ENCODE measurements around the gene FDX1.

The FDX1 gene

GRCh38 chr11:110446061-110446460, 16.3 kb downstream of the FDX1 start:
- no peaks in the 10 kb centered on the region for H3K27me3 Mint-ChIP-seq
- H3K9me3 Mint-ChIP-seq = no peaks in the 10 kb centered on the region
- H3K27ac Mint-ChIP-seq = no peak overlapping the region
- peaks cover 11% of the 10 kb centered on the region for H3K36me3 Mint-ChIP-seq
- H3K4me1 Mint-ChIP-seq = peaks cover 31% of the 10 kb centered on the region
- no peak overlapping the region for H3K4me3 Mint-ChIP-seq

GRCh38 chr11:110446594-110446993, 16.8 kb downstream of the FDX1 start:
- Mint-ChIP-seq H3K27ac (no peak overlapping the region), H3K9me3 (no peaks in the 10 kb centered on the region), H3K36me3 (peaks cover 6% of the 10 kb centered on the region), H3K4me3 (no peak overlapping the region), H3K4me1 (peaks cover 31% of the 10 kb centered on the region), H3K27me3 (no peaks in the 10 kb centered on the region)

- no peak overlapping the region for H3K27ac Mint-ChIP-seq
- no peaks in the 10 kb centered on the region for H3K9me3 Mint-ChIP-seq
- H3K4me3 Mint-ChIP-seq = no peak overlapping the region
- peaks cover 6% of the 10 kb centered on the region for H3K36me3 Mint-ChIP-seq
- H3K27me3 Mint-ChIP-seq = no peaks in the 10 kb centered on the region
- peaks cover 35% of the 10 kb centered on the region for H3K4me1 Mint-ChIP-seq
Measured at GRCh38 chr11:110447343-110447742, 17.6 kb downstream of the FDX1 start.

GRCh38 chr11:110447897-110448745, 18.4 kb downstream of the FDX1 start:
- Mint-ChIP-seq H3K27me3 (no peaks in the 10 kb centered on the region), H3K36me3 (peaks cover 3% of the 10 kb centered on the region), H3K4me1 (peaks cover 32% of the 10 kb centered on the region), H3K9me3 (no peaks in the 10 kb centered on the region), H3K27ac (no peak overlapping the region), H3K4me3 (no peak overlapping the region)

- Mint-ChIP-seq H3K4me1 (peaks cover 33% of the 10 kb centered on the region), H3K4me3 (no peak overlapping the region), H3K27ac (no peak overlapping the region), H3K9me3 (no peaks in the 10 kb centered on the region), H3K36me3 (no peaks in the 10 kb centered on the region), H3K27me3 (no peaks in the 10 kb centered on the region)
Measured at GRCh38 chr11:110450246-110450645, 20.5 kb downstream of the FDX1 start.

- Mint-ChIP-seq H3K27ac (no peak overlapping the region), H3K4me3 (no peak overlapping the region), H3K36me3 (peaks cover 2% of the 10 kb centered on the region), H3K27me3 (no peaks in the 10 kb centered on the region), H3K9me3 (no peaks in the 10 kb centered on the region), H3K4me1 (peaks cover 35% of the 10 kb centered on the region)
Measured at GRCh38 chr11:110452720-110453119, 23.0 kb downstream of the FDX1 start.

- Mint-ChIP-seq H3K27ac (no peak overlapping the region), H3K9me3 (no peaks in the 10 kb centered on the region), H3K4me1 (peaks cover 31% of the 10 kb centered on the region), H3K27me3 (no peaks in the 10 kb centered on the region), H3K36me3 (peaks cover 9% of the 10 kb centered on the region), H3K4me3 (no peak overlapping the region)
Measured at GRCh38 chr11:110453684-110454354, 24.1 kb downstream of the FDX1 start.

- Mint-ChIP-seq H3K27ac (no peak overlapping the region), H3K4me1 (peaks cover 31% of the 10 kb centered on the region), H3K4me3 (no peak overlapping the region), H3K36me3 (peaks cover 9% of the 10 kb centered on the region), H3K9me3 (no peaks in the 10 kb centered on the region), H3K27me3 (no peaks in the 10 kb centered on the region)
Measured at GRCh38 chr11:110454609-110455008, 24.9 kb downstream of the FDX1 start.

- no peak overlapping the region for H3K27ac Mint-ChIP-seq
- no peaks in the 10 kb centered on the region for H3K9me3 Mint-ChIP-seq
- peaks cover 12% of the 10 kb centered on the region for H3K36me3 Mint-ChIP-seq
- no peaks in the 10 kb centered on the region for H3K27me3 Mint-ChIP-seq
- peaks cover 31% of the 10 kb centered on the region for H3K4me1 Mint-ChIP-seq
- H3K4me3 Mint-ChIP-seq = no peak overlapping the region
Measured at GRCh38 chr11:110455718-110456117, 26.0 kb downstream of the FDX1 start.

- Mint-ChIP-seq H3K36me3 (peaks cover 8% of the 10 kb centered on the region), H3K27ac (no peak overlapping the region), H3K27me3 (no peaks in the 10 kb centered on the region), H3K4me1 (no peaks in the 10 kb centered on the region), H3K4me3 (no peak overlapping the region), H3K9me3 (no peaks in the 10 kb centered on the region)
Measured at GRCh38 chr11:110463153-110463552, 33.4 kb downstream of the FDX1 start.

GRCh38 chr11:110465231-110465630, 35.5 kb downstream of the FDX1 start:
- no peak overlapping the region for H3K4me3 Mint-ChIP-seq
- peaks cover 5% of the 10 kb centered on the region for H3K36me3 Mint-ChIP-seq
- H3K27ac Mint-ChIP-seq = no peak overlapping the region
- H3K9me3 Mint-ChIP-seq = no peaks in the 10 kb centered on the region
- H3K4me1 Mint-ChIP-seq = no peaks in the 10 kb centered on the region
- no peaks in the 10 kb centered on the region for H3K27me3 Mint-ChIP-seq

- Mint-ChIP-seq H3K36me3 (peaks cover 3% of the 10 kb centered on the region), H3K9me3 (no peaks in the 10 kb centered on the region), H3K4me1 (no peaks in the 10 kb centered on the region), H3K4me3 (no peak overlapping the region), H3K27ac (no peak overlapping the region), H3K27me3 (no peaks in the 10 kb centered on the region)
Measured at GRCh38 chr11:110467556-110467955, 37.8 kb downstream of the FDX1 start.

GRCh38 chr11:110468121-110468520, 38.4 kb downstream of the FDX1 start:
- no peaks in the 10 kb centered on the region for H3K27me3 Mint-ChIP-seq
- no peaks in the 10 kb centered on the region for H3K4me1 Mint-ChIP-seq
- no peak overlapping the region for H3K27ac Mint-ChIP-seq
- peaks cover under 1% of the 10 kb centered on the region for H3K36me3 Mint-ChIP-seq
- no peaks in the 10 kb centered on the region for H3K9me3 Mint-ChIP-seq
- H3K4me3 Mint-ChIP-seq = no peak overlapping the region

GRCh38 chr11:110469127-110469526, 39.4 kb downstream of the FDX1 start:
- Mint-ChIP-seq H3K27ac (no peak overlapping the region), H3K4me3 (no peak overlapping the region), H3K36me3 (no peaks in the 10 kb centered on the region), H3K4me1 (no peaks in the 10 kb centered on the region), H3K9me3 (no peaks in the 10 kb centered on the region), H3K27me3 (no peaks in the 10 kb centered on the region)

- H3K4me3 Mint-ChIP-seq = no peak overlapping the region
- no peaks in the 10 kb centered on the region for H3K9me3 Mint-ChIP-seq
- H3K4me1 Mint-ChIP-seq = no peaks in the 10 kb centered on the region
- no peak overlapping the region for H3K27ac Mint-ChIP-seq
- H3K27me3 Mint-ChIP-seq = no peaks in the 10 kb centered on the region
- no peaks in the 10 kb centered on the region for H3K36me3 Mint-ChIP-seq
Measured at GRCh38 chr11:110470716-110471115, 41.0 kb downstream of the FDX1 start.

- no peaks in the 10 kb centered on the region for H3K9me3 Mint-ChIP-seq
Measured at GRCh38 chr11:110471371-110471770, 41.6 kb downstream of the FDX1 start.

More at GRCh38 chr11:110471371-110471770, 41.6 kb downstream of the FDX1 start:
- H3K4me3 Mint-ChIP-seq = no peak overlapping the region
- H3K4me1 Mint-ChIP-seq = no peaks in the 10 kb centered on the region
- H3K27me3 Mint-ChIP-seq = no peaks in the 10 kb centered on the region
- no peaks in the 10 kb centered on the region for H3K36me3 Mint-ChIP-seq
- H3K27ac Mint-ChIP-seq = no peak overlapping the region
